Right renal cortex interstitium (tissue), 3 donors: ENCODE results near the gene RFX3. TPM values are rescaled to one million over a fixed set of nuclear protein-coding genes. Genes with fewer than 3 reads are reported as not detected.

Experiments
- DNase-seq, 3 donors: peaks; one replicate each; pipeline ENCODE4 v3.0.0-alpha.2; 2013; ENCODE audit warnings: low read depth in 3 of 3, low spot score in 2 of 3
- polyA plus RNA-seq, 3 donors: library from polyadenylated mRNA; unstranded; fragments of 120-200 nt; gene quantifications; one replicate each; pipeline ENCODE4 v1.2.1, GENCODE V29; 2013; ENCODE audit not compliant: insufficient read length in 3 of 3

Gene RFX3
- polyA plus RNA-seq, 3 donors: 15.9 to 18.0 (median 17.4) TPM

DNA sequence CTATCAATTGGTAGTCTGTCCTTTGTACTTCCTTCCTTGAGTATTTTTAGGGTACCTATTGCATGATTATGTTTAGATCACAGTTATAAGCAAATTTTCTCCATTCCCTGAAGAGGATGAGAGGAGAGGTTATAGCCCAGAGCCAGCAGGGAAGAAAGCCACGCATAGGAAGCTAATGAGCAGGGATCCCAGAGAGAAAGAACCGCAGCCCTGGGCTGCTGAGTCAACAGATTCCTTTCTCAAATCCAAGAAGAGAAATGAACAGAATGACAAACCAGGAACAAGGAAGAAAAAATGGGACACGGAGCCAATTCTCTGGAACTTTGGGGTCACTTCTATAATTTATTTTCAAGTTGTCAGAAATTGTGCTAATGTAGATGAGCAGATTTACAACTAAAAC lies 284.5 kb downstream of the RFX3 start:
- DNase-seq: no peak

DNA sequence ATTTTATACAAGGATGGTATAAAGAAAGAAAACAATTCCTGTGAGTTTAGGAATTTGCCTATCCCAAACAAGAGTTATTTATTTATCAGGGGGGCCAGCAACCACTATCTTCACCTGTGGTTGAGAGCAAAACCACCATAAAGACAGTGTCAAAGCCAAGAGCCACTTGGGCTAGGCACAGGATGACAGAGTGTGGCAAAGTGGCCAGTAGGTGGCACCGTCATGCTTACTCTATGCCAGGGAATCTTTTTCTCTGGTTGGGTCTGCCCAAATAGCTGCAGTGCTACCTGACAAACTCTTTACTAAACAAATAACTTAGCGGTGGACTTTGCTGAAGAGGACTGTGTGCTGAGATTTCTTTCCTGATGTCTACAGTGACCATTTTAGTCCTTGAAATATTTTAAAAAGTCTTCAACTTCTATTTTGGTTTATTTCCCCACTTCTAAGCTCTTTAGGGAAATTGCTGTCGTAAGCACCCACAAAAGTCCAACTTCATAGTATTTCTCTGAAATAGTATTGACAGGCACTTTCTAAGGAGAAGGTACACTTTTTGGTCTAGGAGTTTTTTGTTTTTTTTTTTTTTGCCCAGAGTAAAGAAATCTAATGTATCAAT lies 285.0 kb downstream of the RFX3 start:
- DNase-seq: peak; percentile 41 to 44 (median 42)

DNA sequence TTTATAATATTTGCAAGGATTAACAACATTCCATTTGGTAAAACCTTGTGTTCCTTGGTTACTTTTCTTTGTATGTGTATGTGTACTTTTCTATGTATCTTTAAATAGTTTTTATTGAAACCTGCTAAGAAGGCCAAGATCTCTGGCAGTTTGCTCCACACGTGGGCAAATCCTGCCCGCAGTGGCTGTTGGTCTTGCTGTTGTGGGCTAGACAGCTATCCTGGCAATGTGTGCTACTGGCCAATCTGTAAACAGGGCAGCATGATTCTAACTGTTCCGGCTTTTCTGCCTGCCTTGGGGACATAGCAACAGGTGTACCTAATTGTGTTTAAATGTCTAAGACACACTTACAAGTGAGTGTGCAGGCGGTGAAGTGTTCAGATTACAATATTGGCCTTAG lies 286.6 kb downstream of the RFX3 start:
- no peak for DNase-seq

DNA sequence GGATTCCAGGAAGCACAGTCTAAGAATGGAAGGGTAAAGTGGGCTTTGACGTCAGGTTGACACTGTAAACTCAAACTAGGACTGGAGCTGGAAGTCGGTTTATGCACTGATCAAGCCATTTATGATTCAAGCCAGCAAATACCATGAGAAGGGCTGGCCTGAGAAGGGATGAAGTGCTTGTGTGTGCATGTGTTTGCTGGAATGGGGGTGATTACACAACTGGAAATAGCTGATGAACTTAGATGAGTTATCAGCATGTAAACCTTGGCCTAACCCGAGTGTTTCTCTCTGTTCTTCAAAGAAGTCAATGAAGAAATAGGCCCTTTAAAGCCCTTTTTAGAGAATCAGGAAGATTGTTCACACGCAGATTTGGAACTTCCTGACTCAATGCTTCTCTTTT lies 287.6 kb downstream of the RFX3 start:
- DNase-seq: no peak

DNA sequence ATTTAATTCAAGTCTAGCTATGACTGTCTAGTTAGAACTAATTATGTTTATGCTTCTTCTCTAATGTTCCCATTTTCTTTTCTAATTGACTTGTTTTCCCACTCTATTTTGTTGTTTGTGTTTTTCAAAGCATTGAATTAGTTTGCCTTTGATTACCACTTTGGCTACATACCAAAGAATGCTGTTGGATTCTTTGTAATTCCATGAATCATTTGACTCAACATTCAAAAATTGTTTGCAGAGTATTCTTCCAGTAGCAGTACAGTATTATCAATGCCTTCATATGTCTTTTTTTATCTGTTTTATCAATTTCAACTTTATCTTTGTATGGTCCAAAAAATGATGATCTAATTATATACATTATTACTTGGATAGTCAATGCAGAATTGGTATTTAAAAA lies 288.7 kb downstream of the RFX3 start:
- no peak for DNase-seq

DNA sequence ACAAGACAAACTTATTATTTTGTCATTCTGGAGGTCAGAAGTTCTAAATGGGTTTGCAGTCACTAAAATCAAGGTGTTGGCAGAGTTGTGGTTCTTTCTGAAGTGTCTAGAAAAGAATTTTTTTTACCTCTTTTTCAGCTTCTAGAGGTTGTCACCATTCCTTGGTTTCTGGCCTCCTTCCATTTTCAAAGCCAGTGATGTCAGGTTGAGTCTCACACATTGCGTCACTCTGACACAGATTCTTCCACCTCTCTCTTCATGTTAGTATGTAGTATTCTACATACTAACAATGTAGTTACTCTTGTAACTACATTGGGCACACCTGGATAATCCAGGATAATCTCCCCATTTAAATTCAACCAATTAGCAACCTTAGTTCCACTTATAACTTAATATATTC lies 290.3 kb downstream of the RFX3 start:
- no peak for DNase-seq

DNA sequence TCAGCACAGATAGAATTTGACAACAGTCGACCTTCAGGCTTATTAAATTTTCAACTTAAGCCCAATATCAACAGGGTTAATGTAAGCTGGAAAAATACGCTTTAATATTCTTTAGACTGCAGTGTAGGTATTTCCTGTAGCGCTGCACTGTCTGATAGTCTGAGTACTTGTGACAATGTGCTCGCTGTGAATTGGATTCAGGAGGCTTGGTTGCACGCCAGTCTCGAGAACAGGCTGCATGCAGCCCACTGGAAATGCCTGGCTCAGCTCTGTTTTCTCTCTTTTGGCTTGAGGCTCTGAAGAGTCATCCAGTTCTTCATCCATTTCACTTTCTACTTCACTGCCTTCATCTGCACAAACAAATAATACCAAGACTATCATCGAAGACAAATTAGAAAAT lies 300.9 kb downstream of the RFX3 start:
- no peak for DNase-seq

DNA sequence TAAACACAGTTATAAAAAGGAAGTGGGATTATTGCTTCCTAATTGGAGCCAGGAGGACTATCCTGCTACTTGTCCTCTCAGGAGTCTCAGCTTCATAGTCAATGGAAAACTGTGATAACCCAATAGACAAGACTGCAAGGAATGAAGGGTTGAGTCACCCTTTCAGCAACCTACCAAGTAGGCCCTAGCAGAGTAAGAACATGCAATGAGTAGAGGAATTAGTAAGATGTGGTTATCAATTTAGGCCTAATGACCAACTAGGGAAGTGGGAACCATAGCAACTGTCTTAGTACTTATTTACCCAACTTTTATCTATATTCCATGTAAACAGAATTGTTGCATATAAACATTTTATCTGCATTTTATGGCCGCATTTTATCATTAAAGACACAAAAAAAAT lies 310.1 kb downstream of the RFX3 start:
- DNase-seq: no peak

DNA sequence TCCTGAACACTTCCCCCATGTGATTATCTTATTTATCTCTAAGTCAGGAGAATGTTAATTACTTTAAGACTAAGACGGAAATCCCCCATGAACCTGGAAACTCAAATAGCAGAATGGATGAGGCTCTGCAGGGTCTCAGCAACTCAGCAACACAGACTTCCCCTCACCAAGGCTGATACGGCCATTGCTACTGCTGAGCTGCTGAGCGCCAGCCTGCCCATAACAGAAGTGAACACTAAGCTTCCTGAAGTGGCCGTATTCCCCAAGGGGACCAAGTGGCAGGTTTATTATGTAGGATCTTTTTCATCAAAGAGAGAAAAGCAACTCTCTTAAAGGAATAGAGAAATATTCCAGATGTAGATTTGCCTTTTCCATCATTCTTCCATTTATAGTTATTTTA lies 311.1 kb downstream of the RFX3 start:
- DNase-seq: no peak

DNA sequence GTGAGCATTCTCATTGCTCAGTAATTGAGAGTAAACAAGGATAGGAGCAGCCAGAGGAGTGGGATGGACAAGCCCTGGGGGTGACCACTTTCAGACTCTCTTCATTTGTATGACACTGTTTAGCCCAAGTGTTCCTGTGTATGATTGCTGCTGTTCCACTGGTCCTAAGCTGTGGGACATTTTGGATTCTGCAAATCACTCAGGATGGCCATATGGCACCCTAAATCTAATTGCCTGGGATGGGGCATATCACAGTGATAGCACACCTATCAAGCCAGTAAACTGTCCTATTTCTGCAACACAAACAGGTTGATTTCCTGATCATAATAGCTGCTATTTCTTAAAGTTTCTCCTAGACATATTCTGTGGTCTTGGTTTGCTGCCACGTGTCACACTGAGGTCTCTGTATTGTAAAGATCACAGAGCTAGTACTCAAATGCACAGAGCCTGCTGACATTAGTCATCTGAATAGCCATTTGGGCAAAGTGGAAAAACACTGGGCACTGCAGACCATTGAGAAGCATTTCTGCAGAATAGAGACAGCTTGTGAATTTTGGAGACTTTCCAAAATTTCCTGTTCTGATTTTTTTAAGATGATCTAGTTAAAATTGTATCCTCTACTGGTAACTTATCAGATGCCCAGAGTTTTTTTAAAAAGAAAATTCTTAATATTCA lies 320.2 kb downstream of the RFX3 start:
- no peak for DNase-seq

DNA sequence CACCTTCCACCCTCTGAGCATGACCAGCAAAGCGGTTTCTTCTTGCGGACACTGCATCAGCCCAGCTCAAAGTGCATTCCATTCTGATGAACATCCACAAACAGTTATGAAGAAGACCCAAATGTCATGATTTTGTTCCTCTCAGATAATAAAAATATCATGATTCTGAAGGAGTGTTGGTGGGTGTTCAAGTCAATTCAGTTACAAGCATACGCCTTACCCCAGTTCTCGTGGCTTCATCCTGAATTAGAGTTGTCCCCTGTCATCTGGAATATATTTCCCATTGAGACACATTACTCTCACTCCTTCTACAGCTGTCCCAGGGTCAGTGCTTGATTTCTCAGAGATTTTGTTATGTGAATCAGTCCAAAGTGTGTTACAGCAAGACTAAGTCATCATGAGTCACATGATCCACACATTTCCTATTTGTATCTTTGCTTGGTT lies 325.4 kb downstream of the RFX3 start:
- no peak for DNase-seq

DNA sequence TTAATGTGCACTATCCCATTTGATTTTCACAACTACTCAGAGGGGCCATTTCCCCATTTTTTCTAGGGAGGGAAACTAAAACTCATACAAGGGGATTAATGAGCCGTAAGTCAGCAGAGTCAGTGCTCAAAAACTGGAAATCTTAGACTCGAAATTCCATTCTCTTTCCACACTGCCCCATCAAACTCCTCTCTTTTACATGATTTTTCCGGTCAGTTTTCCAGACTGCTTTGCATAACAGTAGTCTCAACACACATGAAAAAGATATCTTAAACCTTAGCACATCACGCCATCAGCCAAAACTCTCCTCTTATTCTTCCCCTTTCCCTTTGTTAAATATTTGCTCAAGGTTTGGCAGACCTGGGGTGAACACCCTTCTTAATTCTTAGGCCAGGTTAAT lies 332.0 kb downstream of the RFX3 start:
- DNase-seq: peak in 1 of 3 donors; percentile 5

DNA sequence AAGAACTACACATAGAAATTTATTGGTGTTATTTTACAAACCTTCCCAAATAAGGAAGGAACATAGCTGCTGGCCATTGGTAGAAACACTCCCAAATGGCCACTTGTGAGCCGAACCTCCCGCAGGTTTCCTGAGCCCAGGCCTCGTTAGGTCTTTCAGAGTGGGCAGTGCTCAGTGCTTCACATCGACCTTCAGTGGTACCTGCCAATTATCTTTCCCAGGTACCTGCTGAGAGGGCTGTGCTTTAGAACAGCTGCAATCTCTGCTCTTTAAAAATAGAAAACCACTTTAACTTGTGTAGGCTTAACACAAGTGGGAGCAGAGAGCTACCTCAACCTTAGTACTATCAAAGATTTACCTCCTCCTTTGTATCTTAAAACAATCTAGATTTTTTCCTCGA lies 334.1 kb downstream of the RFX3 start:
- no peak for DNase-seq

DNA sequence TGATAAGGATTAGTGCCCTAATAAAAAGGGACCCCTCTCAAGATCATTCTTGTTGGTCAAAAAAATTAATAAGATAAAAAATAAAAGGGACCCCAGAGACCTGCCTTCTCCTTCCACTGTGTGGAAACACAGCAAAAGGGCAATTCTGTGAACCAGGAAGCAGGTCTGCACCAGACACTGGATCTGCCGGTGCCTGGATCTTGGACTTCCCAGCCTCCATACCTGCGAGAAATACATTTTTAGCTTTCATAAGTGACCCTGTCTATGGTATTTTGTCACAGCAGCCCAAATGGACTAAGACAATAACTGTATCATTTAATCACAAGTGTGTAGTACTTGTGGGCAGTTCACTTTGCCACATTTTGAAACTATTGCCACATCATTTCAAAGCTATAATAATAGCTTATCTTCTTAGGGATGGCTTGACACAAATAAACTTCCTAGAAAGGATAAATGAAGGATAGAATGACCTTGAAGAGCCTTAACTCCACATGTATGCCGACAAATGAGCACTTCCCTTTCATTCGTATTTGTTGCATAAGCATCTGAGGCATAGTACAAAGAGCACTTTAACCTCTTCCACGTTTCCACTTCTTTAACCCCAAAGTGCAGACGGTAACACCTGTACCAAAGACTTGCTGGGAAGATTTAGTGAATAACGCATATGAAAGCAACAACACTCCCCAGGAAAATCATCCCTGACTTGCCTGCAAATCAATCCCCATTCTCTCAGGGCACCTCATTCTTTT lies 336.5 kb downstream of the RFX3 start:
- no peak for DNase-seq

DNA sequence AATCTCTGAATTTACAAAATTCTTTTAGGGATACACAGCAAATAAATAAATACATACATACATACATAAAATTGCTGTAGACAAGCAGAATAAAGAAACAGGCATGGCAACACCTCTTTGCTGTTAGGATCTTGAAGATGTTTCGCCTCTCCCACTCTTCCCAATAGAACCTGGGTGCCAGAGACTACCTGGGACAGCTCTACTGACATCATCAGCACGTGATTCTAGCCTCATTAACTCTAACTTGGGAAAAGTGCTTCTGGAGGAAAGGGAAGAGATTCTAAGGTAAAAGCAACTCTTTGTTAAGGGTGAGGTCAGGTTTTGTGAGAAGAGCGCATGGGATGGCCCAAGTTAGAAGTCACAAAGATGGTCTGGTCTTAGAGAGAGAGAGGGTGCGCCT lies 339.1 kb downstream of the RFX3 start:
- DNase-seq: no peak

DNA sequence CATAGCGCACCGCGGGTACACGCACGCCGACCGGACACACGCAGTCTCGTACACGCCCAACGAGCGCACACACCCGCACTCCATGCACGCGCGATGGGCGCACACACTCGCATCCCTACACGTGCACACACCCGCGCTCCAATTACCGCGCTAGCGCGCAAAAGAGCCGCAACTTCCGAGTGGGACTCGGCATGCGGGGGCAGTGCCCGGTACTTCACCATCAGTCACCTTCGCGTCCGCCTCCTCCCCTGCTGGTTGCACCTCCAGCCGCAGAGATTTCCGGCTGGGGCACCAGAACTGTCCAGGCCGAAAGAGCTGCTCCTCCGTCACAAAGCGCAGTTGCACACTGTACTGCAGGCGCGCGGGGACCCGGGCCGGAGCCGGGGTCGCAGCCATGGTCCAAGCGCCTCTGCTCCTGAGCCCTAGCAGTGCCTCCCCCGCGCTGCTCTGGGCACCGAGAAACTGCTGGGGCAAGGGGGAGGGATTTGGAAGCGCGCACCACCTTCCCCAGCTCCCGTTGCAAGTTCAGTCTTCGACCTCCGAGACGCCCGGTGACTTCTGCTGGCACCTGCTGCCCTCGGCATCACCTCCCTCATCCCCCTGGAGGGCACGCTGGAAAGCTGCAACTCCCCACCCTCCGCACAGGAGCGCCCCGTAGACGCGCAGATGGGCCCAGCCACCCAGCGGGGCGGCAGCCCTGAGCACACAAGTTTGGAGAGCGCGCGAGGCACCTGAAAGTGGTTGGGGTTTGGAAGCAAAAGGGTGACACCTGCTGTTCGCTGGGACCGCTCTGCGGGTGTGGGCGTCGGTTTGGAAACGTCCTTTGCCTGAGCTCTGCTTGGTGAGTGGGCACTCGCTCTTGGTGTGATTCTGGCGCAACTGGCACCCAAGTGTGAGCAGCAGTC lies 344.5 kb downstream of the RFX3 start:
- DNase-seq: peak in 2 of 3 donors; percentile 25 to 50

DNA sequence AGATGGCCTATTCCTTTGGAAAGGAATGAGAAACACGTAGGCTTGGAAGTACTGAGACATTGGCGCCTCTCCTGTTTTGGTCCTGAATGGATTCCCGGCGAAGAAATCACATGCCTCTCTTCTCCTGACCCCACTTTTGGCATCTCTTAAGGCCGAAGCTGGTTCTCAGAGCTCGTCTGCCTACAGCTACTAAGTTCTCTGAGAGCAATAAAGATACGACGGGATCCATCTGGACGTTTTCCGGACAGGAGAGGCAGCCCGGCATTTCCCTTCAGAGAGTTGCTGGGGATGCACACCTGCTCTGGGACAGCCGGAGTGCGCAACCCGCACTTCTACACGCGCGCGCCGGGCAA lies 345.1 kb downstream of the RFX3 start:
- no peak for DNase-seq

DNA sequence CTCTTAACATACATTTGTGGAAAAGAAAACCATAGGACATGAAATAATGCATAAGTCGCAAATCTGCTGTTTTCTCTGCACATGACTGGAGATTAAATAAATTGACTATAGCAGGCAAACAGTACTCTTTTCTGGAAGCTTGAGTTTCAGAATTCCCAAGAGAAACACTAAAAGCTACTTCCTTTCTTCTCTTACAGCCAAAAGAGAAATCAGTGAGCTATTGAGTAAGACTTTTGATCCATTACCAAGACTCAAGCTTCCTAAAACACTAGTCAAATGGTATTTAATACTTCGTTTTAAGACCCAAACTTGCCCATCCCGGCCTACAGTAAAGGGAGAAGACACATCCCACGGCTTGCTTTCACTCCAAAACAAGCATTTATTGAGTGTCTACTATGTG lies 346.1 kb downstream of the RFX3 start:
- DNase-seq: no peak

DNA sequence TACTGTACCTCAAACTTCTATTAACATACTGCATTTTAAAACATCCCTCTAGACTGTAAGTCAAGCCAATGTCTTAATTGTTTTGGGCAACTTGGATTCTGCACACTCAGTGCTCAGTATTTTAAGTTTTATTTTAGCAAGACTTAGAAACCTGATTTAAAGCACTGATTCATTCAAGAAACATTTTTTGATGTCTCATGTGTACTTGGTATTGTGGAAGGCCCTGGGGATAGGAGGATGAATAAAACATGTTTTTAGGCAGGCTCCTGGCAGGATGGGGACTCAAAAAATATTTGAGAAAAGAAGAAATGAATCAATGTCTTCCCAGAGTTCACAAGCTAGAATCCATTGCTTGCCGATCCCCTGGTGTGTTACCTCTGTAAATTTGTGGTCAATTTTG lies 347.9 kb downstream of the RFX3 start:
- no peak for DNase-seq

DNA sequence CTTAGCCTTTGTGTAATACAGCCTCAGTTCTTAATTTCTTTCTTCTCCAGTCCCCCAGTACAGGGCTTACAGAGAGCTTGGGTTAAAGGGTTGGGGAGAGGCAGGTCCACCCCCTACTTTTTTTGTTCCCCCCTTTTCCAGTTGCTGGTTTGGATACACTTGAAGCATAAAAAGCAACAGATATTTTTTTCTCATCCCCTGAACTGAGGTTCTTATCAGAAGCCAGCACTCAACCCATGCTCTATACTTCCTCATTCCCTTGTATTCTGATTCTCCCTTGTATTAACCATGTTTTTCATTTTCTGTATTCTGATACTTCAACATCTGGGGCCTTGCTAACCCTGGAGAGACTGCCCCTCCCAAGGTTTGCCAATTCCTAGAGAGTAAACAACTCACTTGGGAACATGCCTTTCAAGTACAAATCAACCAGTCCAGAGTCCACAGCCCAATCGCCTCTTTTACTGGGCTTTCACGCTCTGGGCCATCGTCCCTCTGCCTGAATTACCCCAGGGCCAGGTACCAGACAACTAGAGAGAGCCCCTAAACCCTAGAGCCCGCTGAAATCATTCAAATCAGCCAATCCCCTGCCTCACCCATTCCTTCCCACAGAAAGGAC lies 348.5 kb downstream of the RFX3 start:
- DNase-seq: no peak

DNA sequence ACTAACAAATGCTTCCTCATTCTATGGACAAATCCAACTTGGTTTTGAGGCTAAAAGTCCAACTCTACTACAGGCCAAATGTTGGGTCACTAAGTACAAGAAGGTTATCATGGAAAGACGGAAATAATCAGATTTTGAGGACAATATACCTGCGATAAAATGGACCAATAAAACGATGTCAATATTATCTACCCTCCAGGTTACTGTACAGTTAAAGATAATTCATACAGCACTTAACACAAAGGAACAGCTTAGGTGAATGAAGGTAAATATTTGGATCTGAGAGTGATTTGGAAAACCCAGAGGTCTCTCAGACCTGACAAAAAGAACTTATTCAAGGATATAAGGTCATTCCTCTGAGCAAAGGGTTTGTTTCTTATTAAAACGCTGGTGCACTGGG lies 352.4 kb downstream of the RFX3 start:
- DNase-seq: no peak
